A673 (cell line): Measurements from ENCODE around the gene FNDC1.

ENCODE experiments used
- CTCF ChIP-seq: fragments of 300-800, 200-600 bp; sonication (generic); conservative IDR thresholded peaks from 2 replicates; pipeline ENCODE4 v1.5.1; 2017; ENCODE audit warnings: low read depth, mild to moderate bottlenecking, antibody characterized with exemption, low read length, moderate library complexity, mixed read lengths
- EZH2 ChIP-seq: fragments of 200-600 bp; sonication (generic); IDR thresholded peaks from 2 replicates; pipeline ENCODE4 v1.6.1; 2017; ENCODE audit warnings: borderline replicate concordance, low read depth, mild to moderate bottlenecking, mixed read lengths, antibody characterized with exemption, low read length; ENCODE audit not compliant: poor library complexity, severe bottlenecking

GRCh38 chr6:159260208-159260607 lies 91.0 kb downstream of the FNDC1 start:
- TF ChIP-seq CTCF = no peak
- TF ChIP-seq EZH2 = no peak
